ENCODE data around the gene NAP1L5.

Gene NAP1L5

DNA sequence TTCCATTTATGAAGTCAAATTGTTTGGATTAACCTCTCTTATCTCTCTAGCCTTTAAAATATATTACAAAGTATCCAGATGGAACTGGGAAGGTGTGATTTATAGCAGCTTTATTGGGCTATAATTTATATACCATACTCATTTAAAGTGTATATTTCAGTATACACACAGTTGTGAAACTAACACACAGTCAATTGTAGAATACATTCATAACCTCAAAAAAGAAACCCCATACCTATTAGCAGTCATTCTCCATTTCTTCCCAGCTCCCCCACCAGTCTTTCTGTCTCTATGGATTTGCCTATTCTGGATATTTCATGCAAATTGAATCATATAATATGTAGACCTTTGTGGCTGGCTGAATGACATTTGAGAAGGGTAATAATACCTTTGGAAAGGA, 7.6 kb upstream of the NAP1L5 start:
- Histone ChIP-seq H3K9me3 (ENCODE audit: insufficient read depth, low read length) (no peaks in the 10 kb centered on the region), H3K9me2 (replicated peaks; ENCODE audit: insufficient read depth, low read length) (no peaks in the 10 kb centered on the region), H2AFZ (ENCODE audit: low read depth, low read length, severe bottlenecking) (no peak overlapping the region), H3F3A (ENCODE audit: insufficient read depth) (no peaks in the 10 kb centered on the region), H3K27me3 (ENCODE audit: low read length) (no peaks in the 10 kb centered on the region), H3K27ac (ENCODE audit: low read depth, low read length) (no peak overlapping the region), H3K4me2 (ENCODE audit: low read depth, low read length, poor library complexity, severe bottlenecking) (no peak overlapping the region), H3K79me2 (ENCODE audit: insufficient read depth, low read length) (no peaks in the 10 kb centered on the region), H3K9ac (ENCODE audit: low read length) (no peak overlapping the region), H4K20me1 (ENCODE audit: low read depth, low read length) (no peaks in the 10 kb centered on the region), H3K36me3 (ENCODE audit: low read length) (no peaks in the 10 kb centered on the region), H3K4me3 (ENCODE audit: insufficient read depth, low read length, poor library complexity, severe bottlenecking) (no peak overlapping the region)
- TF ChIP-seq, protein P1, sequence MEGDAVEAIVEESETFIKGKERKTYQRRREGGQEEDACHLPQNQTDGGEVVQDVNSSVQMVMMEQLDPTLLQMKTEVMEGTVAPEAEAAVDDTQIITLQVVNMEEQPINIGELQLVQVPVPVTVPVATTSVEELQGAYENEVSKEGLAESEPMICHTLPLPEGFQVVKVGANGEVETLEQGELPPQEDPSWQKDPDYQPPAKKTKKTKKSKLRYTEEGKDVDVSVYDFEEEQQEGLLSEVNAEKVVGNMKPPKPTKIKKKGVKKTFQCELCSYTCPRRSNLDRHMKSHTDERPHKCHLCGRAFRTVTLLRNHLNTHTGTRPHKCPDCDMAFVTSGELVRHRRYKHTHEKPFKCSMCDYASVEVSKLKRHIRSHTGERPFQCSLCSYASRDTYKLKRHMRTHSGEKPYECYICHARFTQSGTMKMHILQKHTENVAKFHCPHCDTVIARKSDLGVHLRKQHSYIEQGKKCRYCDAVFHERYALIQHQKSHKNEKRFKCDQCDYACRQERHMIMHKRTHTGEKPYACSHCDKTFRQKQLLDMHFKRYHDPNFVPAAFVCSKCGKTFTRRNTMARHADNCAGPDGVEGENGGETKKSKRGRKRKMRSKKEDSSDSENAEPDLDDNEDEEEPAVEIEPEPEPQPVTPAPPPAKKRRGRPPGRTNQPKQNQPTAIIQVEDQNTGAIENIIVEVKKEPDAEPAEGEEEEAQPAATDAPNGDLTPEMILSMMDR (IDR thresholded peaks at IDR 0.05; ENCODE audit: insufficient read depth, low read length, poor library complexity, severe bottlenecking) = no peak
- no peak for TF ChIP-seq EZH2phosphoT487 (conservative IDR thresholded peaks at IDR 0.05; ENCODE audit: low read length)

DNA sequence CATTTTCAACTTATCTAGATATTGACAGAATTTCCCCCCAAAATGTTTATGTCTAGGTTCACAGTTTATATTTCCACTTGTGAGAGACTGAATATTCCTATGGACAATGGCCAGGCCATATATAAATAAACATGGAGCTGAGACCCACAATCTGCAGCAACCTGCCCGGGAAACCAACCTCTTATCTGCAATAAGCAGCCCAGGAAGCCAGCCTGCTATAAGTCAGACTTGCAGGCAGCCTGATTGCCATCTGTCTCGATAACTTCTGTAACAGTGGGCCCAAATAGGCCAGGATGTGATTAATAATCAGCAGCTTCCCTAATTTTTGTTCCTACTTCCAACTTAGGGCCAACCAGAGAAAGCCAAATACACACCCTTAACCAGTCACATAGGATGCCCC, 5.2 kb upstream of the NAP1L5 start:
- Histone ChIP-seq H3K9me2 (replicated peaks; ENCODE audit: insufficient read depth, low read length) (no peaks in the 10 kb centered on the region), H3K36me3 (ENCODE audit: low read length) (no peaks in the 10 kb centered on the region), H3F3A (ENCODE audit: insufficient read depth) (no peaks in the 10 kb centered on the region), H3K27me3 (ENCODE audit: low read length) (no peaks in the 10 kb centered on the region), H3K27ac (ENCODE audit: low read depth, low read length) (no peak overlapping the region), H3K9ac (ENCODE audit: low read length) (no peak overlapping the region), H3K4me3 (ENCODE audit: insufficient read depth, low read length, poor library complexity, severe bottlenecking) (no peak overlapping the region), H3K79me2 (ENCODE audit: insufficient read depth, low read length) (no peaks in the 10 kb centered on the region), H3K4me2 (ENCODE audit: low read depth, low read length, poor library complexity, severe bottlenecking) (no peak overlapping the region), H4K20me1 (ENCODE audit: low read depth, low read length) (no peaks in the 10 kb centered on the region), H2AFZ (ENCODE audit: low read depth, low read length, severe bottlenecking) (no peak overlapping the region), H3K9me3 (ENCODE audit: insufficient read depth, low read length) (no peaks in the 10 kb centered on the region)
- TF ChIP-seq EZH2phosphoT487 (conservative IDR thresholded peaks at IDR 0.05; ENCODE audit: low read length) = no peak
- TF ChIP-seq, protein P1 (IDR thresholded peaks at IDR 0.05; ENCODE audit: insufficient read depth, low read length, poor library complexity, severe bottlenecking) = no peak

DNA sequence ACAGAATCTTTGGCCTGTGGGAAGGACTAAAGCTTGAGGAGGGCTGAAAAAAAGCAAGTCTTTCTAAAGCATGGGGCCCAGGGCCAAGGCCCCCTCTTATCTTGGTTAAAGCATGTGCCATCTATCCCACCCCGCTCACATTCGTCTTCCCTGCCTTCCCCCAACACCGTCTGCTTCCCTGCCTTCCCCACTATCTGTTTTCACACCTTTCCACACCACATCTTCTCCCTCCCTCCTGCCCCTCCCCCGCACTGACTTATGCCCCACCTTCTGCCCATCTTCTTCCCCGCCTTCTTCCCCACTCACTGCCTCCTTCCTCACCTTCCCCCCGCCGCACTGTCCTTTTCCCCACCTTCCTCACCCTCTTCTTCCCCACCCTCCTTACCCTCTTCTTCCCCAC, 890 bp upstream of the NAP1L5 start:
- H3K27ac ChIP-seq (ENCODE audit: low read depth, low read length) = no peak overlapping the region
- no peak overlapping the region for H2AFZ ChIP-seq (ENCODE audit: low read depth, low read length, severe bottlenecking)

More for the DNA sequence above, 890 bp upstream of the NAP1L5 start:
- no peak overlapping the region for H3K4me3 ChIP-seq (ENCODE audit: insufficient read depth, low read length, poor library complexity, severe bottlenecking)
- no peak overlapping the region for H3K4me2 ChIP-seq (ENCODE audit: low read depth, low read length, poor library complexity, severe bottlenecking)
- H3K79me2 ChIP-seq (ENCODE audit: insufficient read depth, low read length) = no peaks in the 10 kb centered on the region
- no peaks in the 10 kb centered on the region for H3K9me3 ChIP-seq (ENCODE audit: insufficient read depth, low read length)
- H3K9ac ChIP-seq (ENCODE audit: low read length) = no peak overlapping the region
- no peaks in the 10 kb centered on the region for H4K20me1 ChIP-seq (ENCODE audit: low read depth, low read length)
- no peaks in the 10 kb centered on the region for H3K36me3 ChIP-seq (ENCODE audit: low read length)
- TF ChIP-seq, protein P1 (IDR thresholded peaks at IDR 0.05; ENCODE audit: insufficient read depth, low read length, poor library complexity, severe bottlenecking) = no peak
- no peak for TF ChIP-seq EZH2phosphoT487 (conservative IDR thresholded peaks at IDR 0.05; ENCODE audit: low read length)
- no peaks in the 10 kb centered on the region for H3K27me3 ChIP-seq (ENCODE audit: low read length)
- no peaks in the 10 kb centered on the region for H3K9me2 ChIP-seq (replicated peaks; ENCODE audit: insufficient read depth, low read length)
- no peaks in the 10 kb centered on the region for H3F3A ChIP-seq (ENCODE audit: insufficient read depth)
